Left colon (tissue), 2 donors: Measurements from ENCODE around the gene APCS. TPM values are rescaled to one million over a fixed set of nuclear protein-coding genes. Genes with fewer than 3 reads are reported as not detected.

ENCODE experiments used
- ATAC-seq: fragments of 200-7000 bp; cut with Tn5 transposase; one replicate; pipeline ENCODE4 v1.9.1; 2020; ENCODE audit warnings: mild to moderate bottlenecking, moderate library complexity
- DNase-seq, 2 donors: peaks; one replicate each; pipeline ENCODE4 v3.0.0-alpha.2; 2020
- intact Hi-C, 2 donors: fragments of 100-400 bp; cut with DNase I in 1 of 2; cut with micrococcal nuclease in 1 of 2; formaldehyde crosslinking; loops; one replicate each; pipeline versions ENCODE4 v1.11.2 to v1.14.0; 2022; cut with DNase I, micrococcal nuclease
- long read RNA-seq: library from polyadenylated mRNA; unstranded; transcript quantifications from one replicate; pipeline ENCODE4 v2.0.0, GENCODE V29; 2021
- total RNA-seq, 2 donors: library from RNA; stranded (reverse); fragmentation: NEBNext Ultra II Directional; extraction: Animal tissue kit (Norgen Biotek cat#: 25700); gene quantifications; one replicate each; pipeline ENCODE4 v1.2.1, GENCODE V29; 2021
- donor health status: DM: no; HTN: no; CAD: no.
- donor health status: DM: yes; HTN: yes; CAD: no.

APCS gene, protein sequence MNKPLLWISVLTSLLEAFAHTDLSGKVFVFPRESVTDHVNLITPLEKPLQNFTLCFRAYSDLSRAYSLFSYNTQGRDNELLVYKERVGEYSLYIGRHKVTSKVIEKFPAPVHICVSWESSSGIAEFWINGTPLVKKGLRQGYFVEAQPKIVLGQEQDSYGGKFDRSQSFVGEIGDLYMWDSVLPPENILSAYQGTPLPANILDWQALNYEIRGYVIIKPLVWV
- total RNA-seq: not detected
- long read RNA-seq: 0 reads

- intact Hi-C loops: no loop called here
- DNase-seq (no peak), ATAC-seq (no peak)
Measured at GRCh38 chr1:159587461-159587951, at the start of gene APCS. Gene APCS (plus strand): TSS chr1:159587826. CDS start chr1:159587922, 96 bp downstream.

DNA sequence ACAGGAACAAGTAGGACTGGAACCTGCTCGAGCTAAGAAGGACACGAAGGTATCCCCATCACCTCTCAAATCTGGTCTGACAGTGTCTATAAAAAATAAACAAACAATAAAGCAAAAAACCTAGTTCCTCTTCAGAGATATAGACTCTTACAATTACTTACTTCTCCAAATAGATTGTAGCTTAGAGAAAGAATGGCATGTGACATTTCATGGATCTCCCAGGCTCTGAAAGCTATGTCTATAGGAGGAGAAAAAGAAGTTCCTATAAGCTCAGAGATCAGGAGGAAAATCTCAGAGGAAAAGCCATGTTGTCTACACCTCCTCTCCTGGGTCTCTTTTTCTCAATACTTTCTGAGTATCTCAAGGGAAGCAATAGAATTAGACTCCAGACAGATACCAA, 39.5 kb upstream of the APCS start:
- intact Hi-C loops: no loop called here
- ATAC-seq: no peak

DNA sequence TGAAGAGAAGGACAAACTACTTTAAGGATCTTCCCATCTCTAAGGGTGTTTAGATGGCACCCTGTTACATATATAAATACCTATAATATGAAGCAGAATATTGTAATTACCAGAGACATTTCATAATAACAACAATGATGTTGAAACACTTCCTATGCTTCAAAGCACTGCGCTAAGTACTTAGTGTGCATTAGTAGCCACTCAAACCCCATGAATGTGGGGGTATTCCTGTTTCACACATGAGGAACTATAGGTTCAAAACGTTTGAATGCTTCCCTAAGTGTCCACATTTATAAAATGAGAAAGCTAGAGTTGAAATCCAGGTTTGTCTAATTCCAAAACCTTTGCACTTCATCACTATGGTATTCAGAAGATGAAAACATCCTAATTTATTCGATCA, 33.4 kb upstream of the APCS start:
- intact Hi-C loops: no loop called here
- no peak for DNase-seq
- no peak for ATAC-seq

More for the DNA sequence above, 39.5 kb upstream of the APCS start:
- DNase-seq: no peak

DNA sequence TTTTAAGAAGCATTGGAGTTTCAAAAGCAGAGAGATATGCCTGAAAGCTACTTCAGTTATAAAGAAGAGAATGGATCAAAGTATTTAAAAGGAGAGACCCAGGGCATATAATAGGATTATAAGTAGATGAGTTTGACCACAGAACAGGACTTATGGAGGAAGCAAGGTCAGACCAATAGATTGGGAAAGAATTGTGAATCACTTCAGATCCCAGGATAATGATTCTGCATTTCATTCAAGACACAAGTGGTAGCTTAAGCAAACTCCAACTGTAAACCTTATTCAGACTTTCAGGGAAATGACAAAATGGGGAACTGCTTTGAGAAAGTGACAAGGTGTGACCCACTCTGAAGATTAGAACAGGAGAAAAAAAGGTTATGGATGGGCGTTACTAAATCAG, 32.9 kb upstream of the APCS start:
- no peak for DNase-seq
- intact Hi-C loops: no loop called here
- no peak for ATAC-seq

GRCh38 chr1:159556931-159557369, 30.7 kb upstream of the APCS start:
- ATAC-seq: no peak
- intact Hi-C loops: no loop called here
- DNase-seq: no peak

GRCh38 chr1:159560599-159560998, 27.0 kb upstream of the APCS start:
- intact Hi-C loops: no loop called here
- no peak for DNase-seq
- ATAC-seq: no peak

GRCh38 chr1:159561497-159561896, 26.1 kb upstream of the APCS start:
- DNase-seq (no peak), ATAC-seq (no peak)
- intact Hi-C loops: no loop called here

GRCh38 chr1:159562680-159563079, 24.9 kb upstream of the APCS start:
- intact Hi-C loops: no loop called here
- no peak for DNase-seq
- ATAC-seq: no peak

- DNase-seq (no peak), ATAC-seq (no peak)
- intact Hi-C loops: no loop called here
Measured at GRCh38 chr1:159577446-159577845, 10.2 kb upstream of the APCS start.

DNA sequence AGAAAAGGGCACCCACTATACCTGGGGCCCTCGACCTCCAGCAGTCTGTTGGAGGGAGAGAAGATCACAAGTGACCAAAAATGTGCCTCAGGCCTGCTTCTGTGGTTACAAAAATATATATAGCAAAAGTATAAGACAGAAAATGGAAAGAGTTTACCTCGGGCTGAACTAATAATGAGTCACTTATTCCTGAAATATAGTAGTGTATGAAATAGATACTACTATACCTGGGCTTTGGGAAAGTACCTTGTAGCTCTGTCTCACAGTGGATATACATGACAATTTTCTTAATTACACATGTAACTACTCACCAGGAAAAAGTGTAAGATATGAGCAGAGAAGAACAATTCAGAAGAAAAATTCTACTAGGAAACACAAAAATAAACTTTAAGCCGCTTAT, 7.3 kb upstream of the APCS start:
- intact Hi-C loops: no loop called here
- ATAC-seq (no peak), DNase-seq (no peak)

GRCh38 chr1:159581422-159581821, 6.2 kb upstream of the APCS start:
- intact Hi-C loops: no loop called here
- DNase-seq: no peak
- ATAC-seq: no peak

DNA sequence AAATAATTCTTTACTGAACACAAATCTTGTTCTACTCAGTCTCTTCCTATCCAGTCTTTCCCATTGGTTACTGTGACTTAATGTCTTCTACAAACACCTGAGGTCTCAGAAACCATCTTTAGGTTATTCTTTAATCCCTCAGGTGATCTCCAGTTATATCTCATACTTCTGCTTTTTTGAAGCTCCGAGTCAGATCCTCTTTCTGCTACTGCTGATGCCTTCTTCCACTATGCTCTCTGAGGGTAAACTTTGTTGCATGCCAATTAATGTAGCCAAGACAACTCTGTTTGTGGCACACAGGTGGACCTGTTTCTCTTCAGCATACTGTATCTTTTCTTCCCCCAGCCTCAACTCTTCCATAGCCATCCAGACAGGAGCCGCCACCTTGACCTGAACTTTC, 3.1 kb upstream of the APCS start:
- intact Hi-C loops: no loop called here
- DNase-seq (no peak), ATAC-seq (no peak)

DNA sequence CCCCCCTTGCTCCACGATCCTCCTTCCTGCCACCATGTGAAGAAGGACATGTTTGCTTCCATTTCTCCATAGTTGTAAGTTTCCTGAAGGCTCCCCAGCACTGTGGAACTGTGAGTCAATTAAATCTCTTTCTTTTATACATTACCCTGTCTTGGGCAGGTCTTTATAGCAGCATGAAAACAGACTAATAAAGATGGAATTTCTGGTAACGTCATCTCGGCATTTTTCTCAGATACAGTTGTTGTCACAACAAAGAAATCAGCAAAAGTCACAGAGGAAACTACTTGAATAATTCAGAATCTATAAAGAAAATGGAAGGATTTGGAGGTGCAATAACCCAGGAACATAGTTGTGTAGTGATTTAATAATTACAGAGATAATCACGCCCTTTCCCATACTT, 4.4 kb downstream of the APCS start:
- intact Hi-C loops: no loop called here
- ATAC-seq: no peak
- no peak for DNase-seq

- intact Hi-C loops: no loop called here
- ATAC-seq: no peak
- no peak for DNase-seq
Measured at GRCh38 chr1:159594625-159595405, 7.2 kb downstream of the APCS start.

DNA sequence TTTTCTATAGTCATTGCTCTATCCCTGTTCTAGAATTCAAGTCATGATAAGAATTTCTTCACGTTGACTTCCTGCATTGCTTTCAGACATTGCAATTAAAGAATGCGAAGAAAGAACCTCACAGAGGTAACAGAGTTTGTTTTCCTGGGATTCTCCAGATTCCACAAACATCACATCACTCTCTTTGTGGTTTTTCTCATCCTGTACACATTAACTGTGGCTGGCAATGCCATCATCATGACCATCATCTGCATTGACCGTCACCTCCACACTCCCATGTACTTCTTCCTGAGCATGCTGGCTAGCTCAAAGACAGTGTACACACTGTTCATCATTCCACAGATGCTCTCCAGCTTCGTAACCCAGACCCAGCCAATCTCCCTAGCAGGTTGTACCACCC, 10.6 kb downstream of the APCS start:
- ATAC-seq (no peak), DNase-seq (no peak)
- intact Hi-C loops: no loop called here

GRCh38 chr1:159600894-159601293, 13.3 kb downstream of the APCS start:
- DNase-seq: no peak
- intact Hi-C loops: no loop called here
- no peak for ATAC-seq

GRCh38 chr1:159602501-159602999, 14.9 kb downstream of the APCS start:
- intact Hi-C loops: no loop called here
- DNase-seq (no peak), ATAC-seq (no peak)

- ATAC-seq (no peak), DNase-seq (no peak)
- intact Hi-C loops: no loop called here
Measured at GRCh38 chr1:159612211-159612885, 24.7 kb downstream of the APCS start.

DNA sequence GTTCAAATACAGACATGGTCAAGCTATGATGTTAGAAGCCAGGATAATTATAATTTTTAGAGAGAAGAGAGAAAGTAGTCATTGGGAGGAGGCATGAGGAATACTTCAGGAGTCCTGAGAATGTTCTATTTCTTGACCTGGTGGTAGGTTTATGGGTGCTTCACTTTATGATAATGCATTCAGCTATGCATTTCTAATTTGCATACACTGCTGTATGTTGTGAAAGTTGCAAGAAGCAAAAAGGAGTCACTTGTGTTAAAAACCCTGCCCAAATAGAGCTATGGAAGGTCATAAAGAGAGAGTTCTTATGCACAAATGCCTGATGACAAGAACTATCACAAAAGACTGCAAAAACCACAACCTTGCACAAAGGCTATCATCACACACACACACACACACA, 45.3 kb downstream of the APCS start:
- DNase-seq (no peak), ATAC-seq (no peak)
- intact Hi-C loops: no loop called here
